ENCODE measurements around the gene PSMD10. TPM values are rescaled to one million over a fixed set of nuclear protein-coding genes. Genes with fewer than 3 reads are reported as not detected.

The PSMD10 gene
- 73.1 to 84.9 TPM (median 81.9 TPM) in 5 replicates for total RNA-seq (2022; extraction: Qiagen RNA extraction; ENCODE audit: low read depth)

DNA sequence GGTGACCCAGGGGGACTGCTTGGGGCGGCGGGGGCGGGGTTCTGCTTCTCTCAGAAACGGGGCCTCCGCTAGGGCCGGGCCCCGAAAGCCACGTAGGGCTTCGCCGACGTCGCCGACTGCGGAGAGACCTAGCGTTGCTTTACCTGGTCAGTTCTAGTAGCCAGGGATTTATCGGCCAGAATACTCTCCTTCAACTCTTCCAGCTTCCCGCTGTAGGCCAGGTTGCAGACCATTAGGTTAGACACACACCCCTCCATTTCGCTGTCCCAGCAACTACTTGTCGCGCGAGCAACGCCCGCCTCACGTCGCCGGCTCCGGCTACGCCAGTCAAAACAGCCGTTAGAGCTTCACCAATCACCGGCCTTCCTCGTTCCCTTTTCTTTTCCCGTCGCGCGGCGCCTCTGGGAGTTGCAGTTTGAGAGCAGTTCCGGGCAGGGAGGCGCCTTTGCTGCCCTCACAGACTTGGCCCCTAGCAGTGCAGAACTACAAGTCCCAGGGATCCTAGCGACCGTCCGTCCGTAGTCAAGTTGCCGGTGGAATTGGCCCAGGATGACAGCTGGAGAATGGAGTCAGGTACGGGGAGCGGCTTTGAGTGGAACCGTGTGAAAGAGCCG, at the start of gene PSMD10, which contains the start of gene ATG4A:
Gene PSMD10, minus strand, starts transcription at position 279 of the 614 bp plus-strand sequence. Its CDS starts 22 bp downstream, at position 257.
Gene ATG4A, plus strand, starts transcription at position 515 of the 614 bp plus-strand sequence. Its CDS starts 49 bp downstream, at position 564.

GRCh38 chrX:108044554-108045256, 46.6 kb downstream of the PSMD10 start, which contains the start of gene VSIG1:
Gene VSIG1, plus strand, starts transcription at chrX:108045065. Its CDS starts 66 bp downstream, at chrX:108045131.

Other genes with a start within 250 kb of the PSMD10 start
- not detected in 5 replicates for gene TEX13B, start 109.2 kb downstream of the PSMD10 start, total RNA-seq (2022; extraction: Qiagen RNA extraction; ENCODE audit: low read depth)
- 0.27 to 0.71 TPM (median 0.32 TPM) in 5 replicates for gene VSIG1, start 46.5 kb downstream of the PSMD10 start, total RNA-seq (2022; extraction: Qiagen RNA extraction; ENCODE audit: low read depth)
- 6.5 to 10.2 TPM (median 7.5 TPM) in 5 replicates for gene ATG4A, start 236 bp upstream of the PSMD10 start, total RNA-seq (2022; extraction: Qiagen RNA extraction; ENCODE audit: low read depth)

All from A549 treated with RU486 at 1 μM for 4 hours (cell line).